Muscle of arm (tissue), 12 donors: ENCODE results near the gene DYNLL1. TPM values are rescaled to one million over a fixed set of nuclear protein-coding genes. Genes with fewer than 3 reads are reported as not detected.

ENCODE experiments used
- DNase-seq: peaks from one replicate; pipeline ENCODE4 v3.0.0-alpha.2; 2013
- polyA plus RNA-seq, 12 donors: library from polyadenylated mRNA; unstranded; fragments of 120-200 nt; gene quantifications; one replicate each; pipeline ENCODE4 v1.2.1, GENCODE V29; 2013; ENCODE audit not compliant: insufficient read length in 12 of 12

DYNLL1 gene
- polyA plus RNA-seq, 12 donors: 258 to 571 (median 356) TPM; not detected in 1

DNA sequence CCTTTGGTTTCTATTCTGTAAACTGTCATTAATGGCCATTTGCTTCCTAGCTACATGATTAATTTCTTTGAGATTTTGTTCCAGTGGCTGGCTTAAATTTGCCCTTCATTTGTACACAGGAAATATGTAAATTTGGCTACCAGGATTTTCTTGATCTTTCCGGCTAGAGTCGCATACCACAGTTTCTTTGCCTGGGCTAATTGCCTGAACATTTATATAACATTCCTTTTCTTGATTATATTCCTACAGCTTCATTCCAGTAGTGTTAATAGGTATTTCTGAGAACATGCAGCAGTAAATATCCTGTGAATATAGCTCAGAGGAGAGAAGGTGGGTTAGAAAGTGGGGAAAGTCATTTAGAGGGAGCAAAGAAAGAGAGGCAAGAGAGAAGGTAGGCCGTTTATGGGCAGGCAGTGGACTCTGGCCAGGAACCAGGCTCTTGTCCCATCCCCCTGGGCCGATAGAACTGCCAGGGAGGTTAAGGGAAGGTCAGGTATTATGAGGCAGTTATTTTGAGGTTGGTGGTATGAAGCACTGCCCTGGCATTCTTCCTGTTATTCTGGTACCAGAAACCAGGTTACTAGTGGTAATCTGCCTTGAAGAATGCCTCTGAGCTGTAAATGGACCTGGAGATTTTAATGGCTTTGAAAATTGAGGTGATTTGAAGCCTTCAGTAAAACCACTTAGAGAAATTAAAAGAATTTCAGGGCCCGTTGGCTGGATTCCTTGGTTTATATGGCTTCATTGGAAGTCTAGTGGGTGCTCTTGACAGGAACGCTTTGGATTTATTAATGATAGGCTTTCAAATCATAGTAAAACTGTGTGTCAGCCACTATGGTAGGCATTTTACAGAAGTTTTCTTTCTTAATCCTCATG lies 42.6 kb downstream of the DYNLL1 start:
- DNase-seq: no peak

DNA sequence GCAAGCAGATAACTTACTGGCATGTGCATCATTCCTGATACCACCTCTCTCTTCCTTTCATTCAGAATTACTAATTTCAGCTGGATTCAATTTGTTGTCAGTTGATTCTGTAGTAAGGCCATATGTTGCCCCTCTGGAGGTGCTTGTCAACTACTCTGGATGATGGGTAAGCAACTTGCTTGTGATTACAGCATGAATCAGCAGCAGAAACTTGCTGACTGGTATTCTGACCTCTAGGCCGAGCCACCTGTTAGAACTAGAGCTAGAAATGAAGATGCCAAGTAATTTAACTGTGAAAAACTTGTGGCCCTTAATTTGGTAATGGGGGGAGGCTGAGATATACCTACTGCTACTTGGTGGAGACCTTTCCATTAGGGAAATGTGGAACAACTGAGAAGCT lies 43.4 kb downstream of the DYNLL1 start:
- no peak for DNase-seq

GRCh38 chr12:120540445-120540844 lies 44.5 kb downstream of the DYNLL1 start:
- DNase-seq: no peak

DNA sequence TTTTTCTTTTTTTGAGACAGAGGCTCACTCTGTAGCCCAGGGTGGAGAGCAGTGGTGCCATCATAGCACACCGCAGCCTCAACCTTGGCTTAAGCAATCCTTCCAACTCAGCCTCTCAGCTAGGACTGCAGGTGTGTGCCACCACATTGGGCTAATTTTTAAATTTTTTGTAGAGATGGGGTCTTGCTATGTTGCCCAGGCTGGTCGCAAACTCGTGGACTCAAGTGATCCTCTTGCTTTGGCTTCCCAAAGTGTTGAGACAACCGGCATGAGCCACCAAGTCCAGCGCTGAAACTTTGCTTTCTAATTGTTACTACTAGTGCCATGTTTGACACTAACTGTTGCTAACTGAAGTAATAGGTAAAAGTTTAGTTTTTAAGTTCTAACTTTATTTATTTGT lies 46.3 kb downstream of the DYNLL1 start:
- DNase-seq: no peak

- DNase-seq: no peak
These were observed 48.8 kb downstream of the DYNLL1 start for GRCh38 chr12:120544691-120545090.

DNA sequence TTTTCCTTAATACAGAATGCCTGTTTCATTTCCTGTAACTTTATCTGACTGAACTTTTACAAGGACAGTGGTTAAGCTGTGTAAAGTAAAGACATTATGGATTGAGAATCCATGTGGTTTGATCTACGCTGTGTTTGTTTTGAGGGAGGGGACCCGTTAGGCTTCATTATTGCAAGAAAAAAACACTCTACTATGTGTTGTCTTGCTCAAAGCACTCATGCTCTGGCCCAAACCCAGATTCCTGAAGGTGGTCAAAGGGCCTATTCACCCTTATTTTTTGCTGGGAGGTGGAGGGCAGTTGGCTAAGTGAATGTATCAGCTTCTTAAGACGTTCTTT lies 50.1 kb downstream of the DYNLL1 start:
- DNase-seq: no peak

Other genes with a start within 250 kb of the DYNLL1 start
- 100 to 1,000 TPM in 11 of 12 donors, 10 to 100 TPM in 1; 99.4 to 450 (median 171) TPM for gene PXN, start 230.4 kb upstream of the DYNLL1 start, polyA plus RNA-seq
- 1 to 10 TPM in 1 of 12 donors, not detected in 11; 1.8 TPM for gene RNU4-2, start 204.2 kb upstream of the DYNLL1 start, polyA plus RNA-seq
- not detected for gene RNU4-1, start 202.9 kb upstream of the DYNLL1 start, polyA plus RNA-seq
- 1 to 10 TPM in 10 of 12 donors, not detected in 2; 2.0 to 6.6 (median 4.3) TPM for gene SIRT4, start 193.8 kb upstream of the DYNLL1 start, polyA plus RNA-seq
- under 1 TPM in 1 of 12 donors, not detected in 11; 0.55 TPM for gene PLA2G1B, start 168.3 kb upstream of the DYNLL1 start, polyA plus RNA-seq
- 1 to 10 TPM in 11 of 12 donors, not detected in 1; 3.0 to 6.5 (median 4.0) TPM for gene MSI1, start 126.9 kb upstream of the DYNLL1 start, polyA plus RNA-seq
- gene COX6A1, start 58.0 kb upstream of the DYNLL1 start, polyA plus RNA-seq: 100 to 1,000 TPM in 6 of 12 donors, 10 to 100 TPM in 5, not detected in 1; 80.1 to 195 (median 107) TPM
- 10 to 100 TPM in 11 of 12 donors, not detected in 1; 16.8 to 43.3 (median 35.4) TPM for gene TRIAP1, start 49.7 kb upstream of the DYNLL1 start, polyA plus RNA-seq
- 10 to 100 TPM in 11 of 12 donors, not detected in 1; 10.6 to 22.1 (median 16.9) TPM for gene GATC, start 49.7 kb upstream of the DYNLL1 start, polyA plus RNA-seq
- gene SRSF9, start 26.4 kb upstream of the DYNLL1 start, polyA plus RNA-seq: 100 to 1,000 TPM in 4 of 12 donors, 10 to 100 TPM in 8; 72.6 to 467 (median 93.0) TPM
- gene COQ5, start 33.0 kb downstream of the DYNLL1 start, polyA plus RNA-seq: 10 to 100 TPM in 11 of 12 donors, not detected in 1; 25.1 to 42.2 (median 36.7) TPM
- 100 to 1,000 TPM in 11 of 12 donors, not detected in 1; 124 to 271 (median 165) TPM for gene RNF10, start 38.2 kb downstream of the DYNLL1 start, polyA plus RNA-seq
- 10 to 100 TPM in 11 of 12 donors, not detected in 1; 19.8 to 45.7 (median 24.0) TPM for gene POP5, start 85.3 kb downstream of the DYNLL1 start, polyA plus RNA-seq
- gene CABP1, start 144.5 kb downstream of the DYNLL1 start, polyA plus RNA-seq: 1 to 10 TPM in 10 of 12 donors, not detected in 2; 1.2 to 4.9 (median 1.9) TPM
- 10 to 100 TPM in 11 of 12 donors, not detected in 1; 62.0 to 97.5 (median 82.6) TPM for gene MLEC, start 191.0 kb downstream of the DYNLL1 start, polyA plus RNA-seq
- gene UNC119B, start 214.3 kb downstream of the DYNLL1 start, polyA plus RNA-seq: 10 to 100 TPM in 11 of 12 donors, not detected in 1; 11.0 to 21.9 (median 15.9) TPM
- gene ACADS, start 229.7 kb downstream of the DYNLL1 start, polyA plus RNA-seq: 10 to 100 TPM in 11 of 12 donors, not detected in 1; 10.4 to 32.2 (median 15.1) TPM